Iris pigment epithelial cell (primary cell): ENCODE results near the gene STAU1.
"Not testable (repeated sequence)": the region's sequence is repeated elsewhere in the genome, so short reads cannot be mapped to it uniquely, and the experiment has no call there.

ENCODE experiments used
- DNase-seq: peaks from one replicate; pipeline ENCODE4 v3.0.0-alpha.2; 2011; ENCODE audit warnings: low read depth

STAU1 gene

GRCh38 chr20:49203746-49204145 lies 15.6 kb upstream of the STAU1 start:
- no peak for DNase-seq

DNA sequence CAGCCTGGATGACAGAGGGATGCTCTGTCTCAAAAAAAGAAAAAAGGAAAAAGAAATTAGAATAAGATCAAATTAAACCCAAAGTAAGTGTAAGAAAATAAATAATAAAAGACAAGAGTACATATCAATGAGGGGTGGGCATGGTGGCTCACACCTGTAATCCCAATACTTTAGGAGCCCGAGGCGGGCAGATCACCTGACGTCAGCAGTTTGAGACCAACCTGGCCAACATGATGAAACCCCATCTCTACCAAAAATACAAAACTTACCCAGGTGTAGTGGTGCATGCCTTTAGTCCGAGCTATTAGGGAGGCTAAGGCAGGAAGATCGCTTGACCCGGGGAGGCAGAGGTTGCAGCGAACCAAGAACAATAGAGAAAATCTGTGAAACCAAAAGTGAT lies 14.9 kb upstream of the STAU1 start:
- no peak for DNase-seq

DNA sequence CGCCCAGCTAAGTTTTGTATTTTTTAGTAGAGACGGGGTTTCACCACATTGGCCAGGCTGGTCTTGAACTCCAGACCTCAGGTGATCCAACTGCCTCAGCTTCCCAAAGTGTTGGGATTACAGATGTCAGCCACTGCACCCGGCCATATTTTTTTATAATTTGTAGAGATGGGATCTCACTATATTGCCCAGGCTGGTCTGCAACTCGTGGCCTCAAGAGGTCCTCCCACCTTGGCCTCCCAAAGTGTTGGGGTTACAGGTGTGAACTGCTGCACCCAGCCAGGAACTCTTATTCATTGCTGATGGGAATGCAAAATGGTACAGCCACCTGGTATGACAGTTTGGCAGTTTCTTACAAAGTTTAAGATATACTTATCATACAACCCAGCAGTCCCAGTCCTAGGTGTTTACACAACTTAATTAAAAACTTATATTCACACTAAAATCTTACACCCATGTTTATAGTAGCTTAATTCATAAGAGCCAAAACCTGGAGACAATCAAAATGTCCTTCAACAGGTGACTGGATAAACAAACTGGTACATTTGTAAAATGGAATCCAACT lies 11.7 kb upstream of the STAU1 start:
- DNase-seq = no peak

DNA sequence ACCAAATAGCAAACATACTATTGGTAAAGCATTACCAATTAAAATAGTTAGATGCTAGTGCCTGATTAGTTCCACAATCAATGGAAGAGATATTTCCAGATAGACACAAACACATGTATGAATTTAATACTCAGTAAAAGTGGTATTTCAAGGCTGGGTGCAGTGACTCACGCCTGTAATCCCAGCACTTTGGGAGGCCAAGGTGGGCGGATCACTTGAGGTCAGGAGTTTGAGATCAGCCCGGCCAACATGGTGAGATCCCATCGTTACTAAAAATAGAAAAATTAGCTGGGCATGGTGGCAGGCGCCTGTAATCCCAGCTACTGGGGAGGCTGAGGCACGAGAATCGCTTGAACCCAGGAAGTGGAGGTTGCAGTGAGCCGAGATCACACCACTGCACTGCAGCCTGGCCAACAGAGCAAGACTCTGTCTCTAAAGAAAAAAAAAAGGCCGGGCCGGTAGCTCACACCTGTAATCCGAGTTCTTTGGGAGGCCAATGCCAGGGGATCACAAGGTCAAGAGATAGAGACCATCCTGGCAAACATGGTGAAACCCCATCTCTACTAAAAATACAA lies 4.9 kb upstream of the STAU1 start:
- DNase-seq = not testable (repeated sequence)

GRCh38 chr20:49187330-49187850 lies 744 bp downstream of the STAU1 start:
- peak; percentile 18 for DNase-seq

DNA sequence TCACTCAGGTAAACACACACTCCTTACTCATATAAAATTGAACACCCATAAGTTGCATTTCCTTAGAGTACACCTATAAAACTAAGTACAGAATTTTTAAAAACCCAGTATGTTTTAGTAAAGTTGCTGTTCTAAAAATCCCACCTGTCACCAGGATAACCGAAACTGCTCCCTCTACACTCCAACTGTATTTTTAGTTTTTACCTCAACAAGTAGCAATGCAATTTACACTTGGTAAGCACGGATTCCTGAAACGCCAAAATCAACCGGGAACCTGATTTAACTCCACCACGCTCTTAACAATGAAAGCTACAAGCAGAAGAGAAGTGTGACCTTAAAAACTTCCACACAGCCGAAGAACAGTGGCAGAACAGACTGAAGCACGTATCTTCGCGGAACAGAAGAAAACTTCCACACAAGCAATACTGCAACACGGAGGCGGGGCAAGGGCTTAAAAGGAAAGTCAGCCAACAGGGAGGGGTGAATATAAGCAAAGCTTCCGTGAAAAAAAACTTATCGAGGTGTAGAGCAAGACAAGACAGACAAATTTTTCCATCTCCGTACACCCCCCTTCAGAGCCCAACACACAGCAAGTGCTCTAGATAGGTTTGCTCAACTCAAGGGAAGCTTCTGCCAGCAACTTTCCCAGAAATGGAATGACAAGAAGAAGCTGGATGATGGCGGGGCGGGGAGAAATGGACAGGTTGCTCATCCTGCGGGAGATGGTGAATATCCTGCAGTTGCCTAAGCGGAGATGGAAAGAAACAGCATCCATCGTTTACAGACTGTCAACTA lies 1.4 kb downstream of the STAU1 start:
- DNase-seq = peak; percentile 78

DNA sequence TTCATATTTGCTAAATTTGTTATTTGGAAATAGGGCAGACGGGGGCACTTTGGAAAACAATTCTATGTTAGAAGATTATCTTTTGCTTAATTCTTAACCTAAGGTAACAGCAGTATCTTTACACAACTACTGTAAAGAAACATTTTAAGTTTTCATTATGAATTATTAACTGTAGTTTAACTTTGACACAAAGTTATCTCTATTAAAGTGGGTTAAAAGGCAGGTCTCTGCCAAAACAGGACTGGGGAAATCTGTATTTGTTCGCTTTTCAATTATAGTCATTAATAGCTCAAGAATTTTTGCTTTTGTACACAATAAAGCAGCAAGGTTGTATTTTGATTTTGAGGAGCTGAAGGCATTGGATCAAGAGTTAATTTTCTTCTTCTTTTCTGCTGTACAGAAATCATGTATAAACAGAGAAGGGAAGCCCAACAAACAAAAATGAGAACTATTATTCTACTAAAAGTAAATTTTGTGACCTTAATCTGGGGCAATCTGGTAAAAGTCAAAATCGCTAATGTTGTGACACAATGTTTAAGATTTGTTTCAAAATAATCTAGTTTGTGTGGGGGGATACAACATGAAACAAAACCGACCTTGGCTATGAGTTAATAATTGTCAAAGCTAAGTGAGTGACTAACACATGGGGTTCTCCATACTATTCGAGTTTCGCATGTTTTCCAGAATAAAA lies 2.9 kb downstream of the STAU1 start:
- no peak for DNase-seq

GRCh38 chr20:49184691-49185070 lies 3.5 kb downstream of the STAU1 start:
- no peak for DNase-seq

DNA sequence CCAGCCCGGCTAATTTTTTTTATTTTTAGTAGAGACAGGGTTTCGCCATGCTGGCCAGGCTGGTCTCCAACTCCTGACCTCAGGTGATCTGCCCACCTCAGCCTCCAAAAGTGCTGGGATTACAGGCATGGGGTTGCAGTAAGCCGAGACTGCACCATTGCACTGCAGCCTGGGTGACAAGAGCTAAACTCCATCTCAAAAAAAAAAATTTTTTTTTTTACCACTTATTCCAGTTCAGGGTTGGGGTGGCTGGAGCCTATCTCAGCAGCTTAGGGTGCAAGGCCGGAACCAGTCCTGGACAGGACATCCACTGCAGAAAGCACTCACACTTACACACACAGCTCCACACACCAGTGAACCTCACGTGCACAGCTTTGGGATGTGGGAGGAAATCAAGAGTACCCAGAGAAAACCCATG lies 4.0 kb downstream of the STAU1 start:
- not testable (repeated sequence) for DNase-seq

GRCh38 chr20:49183444-49183843 lies 4.7 kb downstream of the STAU1 start:
- no peak for DNase-seq

DNA sequence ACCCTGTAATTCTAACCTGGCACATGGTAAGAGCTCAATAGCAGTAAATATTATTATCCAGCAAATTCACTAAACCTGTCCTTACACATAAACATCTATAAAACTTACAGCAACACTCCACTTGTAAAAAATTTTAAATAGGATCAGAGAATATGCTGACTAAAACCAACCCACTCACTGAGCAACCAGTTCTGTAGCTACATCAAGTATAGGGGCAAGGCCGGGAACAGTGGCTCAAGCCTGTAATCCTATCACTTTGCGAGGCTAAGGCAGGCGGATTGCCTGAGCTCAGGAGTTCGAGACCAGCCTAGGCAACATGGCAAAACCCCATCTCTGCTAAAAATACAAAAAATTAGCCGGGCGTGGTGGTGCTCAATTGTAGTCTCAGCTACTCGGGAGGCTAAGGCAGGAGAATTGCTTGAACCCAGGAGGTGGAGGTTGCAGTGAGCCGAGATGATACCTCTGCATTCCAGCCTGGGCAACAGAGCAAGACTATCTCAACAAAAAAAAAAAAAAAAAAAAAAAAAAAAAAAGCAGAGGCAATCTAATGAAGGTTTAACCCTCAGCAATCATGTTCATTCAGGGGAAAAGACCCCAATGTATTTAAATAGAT lies 6.8 kb downstream of the STAU1 start:
- DNase-seq = no peak

DNA sequence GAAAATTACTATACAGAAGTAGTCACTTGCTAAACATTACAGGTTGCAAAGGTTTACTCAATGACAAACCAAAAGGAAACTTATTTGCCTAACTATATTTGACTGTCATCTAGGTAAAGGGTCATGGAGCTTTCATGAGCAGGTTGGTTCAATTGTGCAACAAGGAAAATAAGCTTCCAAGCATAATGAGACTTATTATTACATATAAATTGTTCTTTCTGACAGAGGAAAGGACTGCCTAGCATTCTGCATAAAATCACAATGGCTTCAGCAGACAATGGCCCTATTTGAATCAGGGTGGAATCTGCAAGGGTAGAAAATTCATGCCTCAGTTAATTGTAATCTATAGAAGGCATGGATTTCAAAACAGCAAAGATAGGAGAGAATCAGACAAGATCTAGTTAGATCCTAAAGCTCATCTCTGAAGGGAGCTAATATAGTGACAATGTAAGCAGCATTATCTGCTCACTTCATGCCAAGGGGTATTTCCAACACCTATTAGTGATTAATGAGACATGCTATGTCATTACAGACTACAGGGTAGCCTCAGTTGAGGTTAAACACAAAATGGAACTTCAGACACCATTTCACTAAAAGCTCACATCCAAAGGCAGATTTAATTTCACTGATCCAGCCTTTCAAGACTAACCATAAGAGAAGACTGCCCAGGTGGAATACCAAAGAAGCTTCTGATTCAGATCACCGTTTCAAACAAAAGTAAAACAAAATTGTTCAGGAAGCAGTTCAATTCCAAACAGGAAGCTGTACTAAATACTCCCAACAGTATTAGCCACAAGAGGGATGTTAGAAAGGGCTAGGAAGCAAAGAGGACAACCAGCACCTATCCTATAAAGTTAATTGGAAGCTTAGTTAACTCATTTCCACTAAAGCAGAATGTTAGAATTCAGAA lies 8.5 kb downstream of the STAU1 start:
- no peak for DNase-seq

DNA sequence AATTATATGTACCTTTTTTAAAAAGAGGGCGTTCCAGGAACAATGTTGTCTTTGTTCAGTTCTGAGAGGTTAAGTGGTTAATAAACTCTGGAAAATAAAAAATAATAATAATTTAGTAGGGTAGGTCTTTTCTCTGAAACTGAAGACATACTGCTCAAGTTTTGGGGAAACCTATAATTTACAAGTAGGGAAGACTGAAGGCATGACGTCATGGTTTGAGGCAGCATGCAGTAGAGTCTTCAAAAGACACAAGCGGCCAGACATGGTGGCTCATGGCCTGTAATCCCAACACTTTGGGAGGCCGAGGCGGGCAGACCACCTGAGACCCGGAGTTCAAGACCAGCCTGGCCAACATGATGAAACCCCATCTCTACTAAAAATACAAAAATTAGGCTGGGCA lies 14.0 kb downstream of the STAU1 start:
- no peak for DNase-seq

- DNase-seq = no peak
These were observed 15.7 kb downstream of the STAU1 start for GRCh38 chr20:49172413-49172812.

DNA sequence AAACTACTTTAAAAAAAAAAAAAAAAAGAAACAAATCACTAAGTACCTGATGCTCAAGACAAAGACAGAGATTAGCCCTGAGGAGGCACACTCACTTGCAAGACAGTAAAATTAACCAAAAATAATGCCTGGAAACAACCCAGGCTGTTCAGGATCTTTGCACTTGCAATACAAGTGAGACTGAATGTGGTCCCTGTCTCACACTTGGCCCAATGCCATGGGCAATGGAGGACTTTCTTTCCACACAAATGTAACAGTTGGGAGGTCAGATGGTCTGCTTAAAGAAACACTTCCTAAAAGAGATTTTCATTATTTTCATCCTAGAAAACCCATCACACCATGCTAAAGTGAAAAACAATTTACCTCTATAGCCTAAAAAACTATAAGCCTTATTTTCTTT lies 16.2 kb downstream of the STAU1 start:
- no peak for DNase-seq

GRCh38 chr20:49170714-49171113 lies 17.4 kb downstream of the STAU1 start:
- no peak for DNase-seq

DNA sequence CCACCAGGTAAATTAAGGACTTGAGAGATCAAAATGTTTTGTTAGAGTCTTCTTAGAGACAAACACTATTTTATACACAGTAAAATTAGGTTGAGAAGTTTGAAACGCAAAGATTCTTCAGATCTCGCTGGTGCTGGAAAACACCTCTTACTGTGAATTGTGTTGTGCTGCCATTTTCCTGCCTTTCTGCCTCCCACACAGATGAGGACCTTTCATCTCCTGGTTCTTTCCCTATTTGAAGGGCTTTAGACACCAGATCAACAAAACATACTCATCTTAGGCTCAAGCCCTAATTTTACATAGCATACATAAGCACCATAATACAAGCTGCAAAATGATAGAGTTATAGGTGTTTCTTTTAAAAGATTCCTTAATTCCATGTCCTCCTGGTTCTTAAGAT lies 18.6 kb downstream of the STAU1 start:
- no peak for DNase-seq

DNA sequence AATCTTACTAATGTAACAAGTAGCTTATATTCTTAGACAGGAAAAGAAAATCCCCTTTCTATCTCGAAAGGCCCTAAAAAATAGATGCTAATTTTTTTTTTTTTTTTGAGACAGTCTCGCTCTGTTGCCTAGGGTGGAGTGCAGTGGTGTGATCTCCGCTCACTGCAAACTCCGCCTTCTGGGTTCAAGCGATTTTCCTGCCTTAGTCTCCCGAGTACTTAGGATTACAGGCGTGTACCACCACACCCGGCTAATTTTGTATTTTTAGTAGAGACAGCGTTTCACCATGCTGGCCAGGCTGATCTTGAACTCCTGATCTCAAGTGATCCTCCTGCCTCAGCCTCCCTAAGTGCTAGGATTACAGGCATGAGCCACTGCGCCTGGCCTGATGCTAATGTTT lies 19.3 kb downstream of the STAU1 start:
- DNase-seq = not testable (repeated sequence)

GRCh38 chr20:49167811-49168507 lies 20.2 kb downstream of the STAU1 start:
- DNase-seq = no peak
